Measurements from ENCODE around the gene PARD3B.

GRCh38 chr2:204720874-204721273, 175.6 kb downstream of the PARD3B start:
- TF ChIP-seq CTCF (conservative IDR thresholded peaks at IDR 0.05; ENCODE audit: low read depth, low read length), result no peak
- TF ChIP-seq EZH2 (IDR thresholded peaks at IDR 0.05; ENCODE audit: borderline replicate concordance, low read depth, low read length, poor library complexity, severe bottlenecking), result no peak

All from A673 (cell line).